HG02588 (cell line): ENCODE results near the gene GPC6.
A peak's percentile ranks its signal among the peaks of the same experiment; 100 is the strongest.

ENCODE experiments used
- ATAC-seq: cut with Tn5 transposase; IDR thresholded peaks from one replicate; pipeline ENCODE4 v1.9.1; 2021; ENCODE audit warnings: mild to moderate bottlenecking, moderate library complexity; ENCODE audit not compliant: unreplicated experiment

GPC6 gene

DNA sequence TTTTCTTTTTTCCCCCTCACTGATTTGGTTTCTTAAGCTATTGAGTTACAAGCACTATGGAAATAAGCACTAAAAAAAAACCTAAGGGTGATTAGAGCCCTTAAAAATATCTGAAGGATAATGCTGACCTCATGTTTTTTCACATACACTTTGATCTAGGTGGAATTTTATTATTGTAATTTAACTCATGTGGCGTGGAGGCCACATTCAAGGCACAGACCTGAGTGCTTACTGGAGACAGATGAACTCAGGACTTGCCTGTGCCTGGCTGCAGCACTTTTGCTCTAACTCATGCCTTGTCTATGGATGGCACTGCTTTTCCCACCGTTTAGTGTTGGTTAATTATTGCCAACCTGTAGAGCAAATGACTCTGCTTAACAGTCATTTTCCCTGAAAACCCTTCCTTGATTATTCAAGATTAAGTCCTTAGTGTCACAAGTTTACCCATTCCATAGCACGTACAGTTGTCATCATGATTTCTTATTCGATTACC, 541.4 kb downstream of the GPC6 start:
- ATAC-seq, result no peak

DNA sequence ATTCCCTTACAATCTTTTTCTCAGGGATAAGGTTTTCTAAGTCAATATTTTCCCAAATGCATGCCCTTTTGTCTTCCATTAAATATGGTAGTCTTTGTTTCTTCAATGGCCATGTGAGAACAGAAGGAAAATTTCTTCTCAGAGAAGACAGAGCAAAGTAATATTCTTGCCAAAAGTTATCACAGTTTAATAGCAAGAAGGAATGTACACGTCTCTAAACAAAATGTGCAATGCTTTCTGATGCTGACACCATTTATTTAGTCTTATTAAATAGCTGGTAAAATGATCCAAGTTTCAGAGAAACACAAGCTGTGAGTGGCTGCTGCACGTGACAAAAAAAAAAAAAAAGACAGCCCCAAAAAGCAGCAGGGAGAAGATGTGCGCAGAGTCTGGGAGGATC, 542.5 kb downstream of the GPC6 start:
- ATAC-seq, result no peak

DNA sequence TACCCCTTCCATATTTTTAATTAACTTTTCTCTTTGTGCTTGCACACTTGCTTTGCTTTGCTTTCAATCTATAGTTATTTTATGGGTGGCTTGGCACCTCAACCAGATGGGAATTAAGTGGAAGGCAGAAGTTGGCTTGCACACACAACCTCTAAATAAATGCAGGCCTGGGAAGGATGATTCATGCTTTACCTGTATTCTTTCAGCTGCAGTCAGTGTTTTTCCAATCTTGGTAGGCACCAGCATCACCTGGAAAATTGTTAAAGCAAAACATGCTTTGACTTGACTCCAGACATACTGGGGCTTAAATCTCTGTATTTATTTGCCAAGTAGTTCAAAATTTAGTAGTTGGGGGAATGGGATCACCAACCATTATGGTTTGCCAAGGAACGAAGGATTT, 543.0 kb downstream of the GPC6 start:
- ATAC-seq, result no peak

DNA sequence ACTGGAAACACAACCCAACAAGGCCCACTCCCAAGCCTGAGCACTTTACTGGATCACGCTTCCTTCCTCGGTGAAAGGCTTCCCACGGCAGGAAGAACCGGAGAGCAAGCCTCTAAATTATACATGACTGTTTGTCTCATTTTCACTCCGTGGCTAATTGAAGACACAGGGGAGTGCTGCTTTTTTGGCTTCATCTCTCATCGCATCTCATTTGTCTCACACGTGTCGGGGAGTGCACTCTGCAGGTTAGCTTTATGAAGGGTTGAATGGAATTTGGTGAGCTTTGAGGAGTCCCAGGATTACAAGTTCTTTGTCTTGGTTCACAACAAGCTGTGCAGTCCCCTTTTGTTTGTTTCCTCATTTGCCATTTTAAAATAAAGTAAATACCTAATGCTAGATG, 544.6 kb downstream of the GPC6 start:
- ATAC-seq, result no peak

DNA sequence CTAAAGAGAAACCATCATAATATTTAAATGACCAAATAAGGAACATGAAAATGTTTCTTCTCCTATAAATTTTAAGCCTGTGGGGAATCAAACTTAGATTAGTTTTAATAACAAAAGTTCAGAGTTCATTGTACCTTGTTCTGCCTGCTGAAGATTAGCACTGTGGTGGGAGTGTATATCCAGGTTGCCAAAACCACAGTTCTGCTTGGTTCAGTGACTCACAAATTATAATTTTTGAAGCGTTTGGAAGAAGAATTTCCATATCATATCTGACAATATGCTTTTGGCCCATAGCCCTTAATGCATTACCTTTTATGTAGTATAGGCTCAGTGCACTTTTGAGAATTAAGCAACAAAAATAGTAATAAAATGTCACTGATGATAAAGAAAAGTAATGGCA, 545.2 kb downstream of the GPC6 start:
- no peak for ATAC-seq

DNA sequence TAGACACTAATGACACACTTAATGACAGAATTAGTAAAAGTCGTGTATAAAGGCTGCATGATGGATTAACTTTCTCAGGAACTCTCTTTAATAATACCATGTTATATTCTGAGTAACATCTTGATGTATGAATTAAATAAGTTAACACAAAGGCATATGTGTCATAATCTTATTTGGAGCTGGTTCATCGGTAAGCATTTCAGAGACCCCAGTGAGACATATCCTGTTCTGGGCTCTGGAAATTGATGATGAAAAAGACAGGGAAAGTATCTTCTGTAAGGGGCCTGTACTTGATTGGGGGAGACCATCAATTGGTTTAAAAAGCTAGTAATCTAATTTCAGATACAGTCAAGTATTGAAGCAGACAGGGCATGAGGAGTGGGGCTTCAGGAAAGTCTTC, 547.9 kb downstream of the GPC6 start:
- no peak for ATAC-seq

DNA sequence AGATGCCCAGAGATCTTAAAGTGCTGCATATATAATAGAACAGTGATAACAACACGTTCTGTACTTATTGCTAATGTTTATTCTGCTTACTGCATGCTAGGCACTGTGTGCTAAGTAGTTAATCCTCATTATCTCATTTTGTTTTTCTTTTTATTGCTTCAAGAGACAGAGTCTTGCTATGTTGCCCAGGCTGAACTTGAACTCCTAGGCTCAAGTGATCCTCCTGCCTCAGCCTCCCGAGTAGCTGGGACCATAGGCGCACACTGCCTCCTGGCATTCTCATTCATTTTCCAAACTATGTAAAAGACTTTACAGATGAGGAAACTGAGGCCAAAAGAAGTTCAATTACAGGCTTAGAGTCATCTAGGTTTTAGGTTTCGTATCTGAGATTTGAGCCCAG, 548.4 kb downstream of the GPC6 start:
- no peak for ATAC-seq

DNA sequence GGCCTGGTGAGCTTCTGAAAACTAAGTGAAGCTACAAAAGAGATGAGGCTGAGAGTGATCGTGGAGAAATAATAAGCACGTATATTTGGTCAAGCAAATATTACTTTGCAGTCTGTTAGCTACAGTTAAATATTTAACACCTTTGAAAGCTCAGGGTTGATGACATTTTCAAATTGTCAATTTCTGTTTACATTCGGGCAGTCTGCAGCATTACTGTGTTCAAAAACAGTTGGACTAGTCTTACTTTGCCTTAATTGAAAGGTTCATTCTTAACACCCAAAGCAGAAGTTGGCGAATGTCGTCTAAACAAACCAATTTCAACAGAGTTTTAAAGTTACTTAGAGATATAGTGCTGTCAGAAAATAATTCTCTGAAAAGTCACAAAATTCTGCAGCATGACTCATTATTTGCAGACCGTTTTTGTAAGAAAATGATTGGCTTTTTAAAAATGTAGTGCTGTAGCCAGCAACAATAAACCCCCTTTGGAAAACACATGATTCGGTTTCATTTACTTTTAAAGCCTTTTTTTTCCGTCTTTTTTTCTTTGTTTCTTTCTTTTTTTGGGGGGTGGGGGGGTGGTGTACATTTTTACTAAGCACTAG, 549.0 kb downstream of the GPC6 start:
- no peak for ATAC-seq

DNA sequence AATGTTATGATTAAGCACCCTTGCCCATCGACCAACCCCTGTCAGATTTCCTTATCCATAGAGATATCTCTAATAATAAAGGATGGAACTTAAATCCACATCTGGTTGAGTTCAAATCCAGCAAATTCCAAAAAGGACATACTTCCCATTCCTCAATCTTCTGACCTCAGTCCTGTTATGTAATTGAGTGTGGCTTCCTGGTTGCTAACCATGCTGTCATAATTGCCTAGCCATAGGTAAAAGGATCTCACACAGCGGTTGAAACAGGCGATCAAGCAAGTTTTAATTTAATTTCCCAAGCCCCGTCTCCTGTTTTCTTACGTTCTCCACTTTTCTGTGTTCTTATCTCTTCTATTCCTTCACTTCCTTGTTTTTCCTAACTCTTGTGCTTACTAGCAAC, 550.3 kb downstream of the GPC6 start:
- ATAC-seq, result no peak

DNA sequence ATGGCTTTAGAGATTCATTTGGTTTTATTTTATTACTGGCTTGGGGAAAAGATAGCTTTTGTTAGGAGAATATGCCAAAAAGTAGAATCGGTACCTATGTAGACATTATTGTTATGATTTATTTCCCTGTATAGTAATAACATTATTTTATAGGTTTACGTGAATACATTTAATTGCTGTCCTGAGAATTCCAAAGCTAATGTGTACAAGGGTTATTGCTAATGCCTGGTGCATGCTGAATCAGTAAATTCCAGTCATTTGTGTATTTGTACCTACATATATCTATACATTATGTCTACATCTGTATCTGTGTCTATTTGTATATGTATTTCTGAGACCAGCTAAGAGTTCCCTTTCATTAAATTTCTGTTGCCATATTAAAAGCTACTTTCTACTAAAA, 550.9 kb downstream of the GPC6 start:
- no peak for ATAC-seq

DNA sequence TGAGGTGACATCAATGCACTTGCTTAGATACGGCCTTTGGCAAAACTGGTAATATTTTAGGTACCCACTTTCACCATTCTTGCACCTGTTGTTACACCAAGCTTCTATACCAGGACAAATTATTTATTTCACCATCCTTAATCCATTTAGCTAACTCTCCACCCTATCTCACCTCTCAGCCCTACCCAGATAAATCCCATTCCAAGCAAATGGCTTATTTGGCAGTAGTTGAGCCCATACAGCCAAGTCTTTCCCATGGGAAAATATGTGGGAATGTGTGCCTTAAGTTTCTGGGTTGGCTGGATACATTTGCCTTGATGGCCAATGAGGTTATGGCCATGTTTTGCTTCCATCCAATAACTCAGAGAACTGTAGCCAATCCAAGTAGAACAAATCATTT, 551.9 kb downstream of the GPC6 start:
- ATAC-seq, result no peak

DNA sequence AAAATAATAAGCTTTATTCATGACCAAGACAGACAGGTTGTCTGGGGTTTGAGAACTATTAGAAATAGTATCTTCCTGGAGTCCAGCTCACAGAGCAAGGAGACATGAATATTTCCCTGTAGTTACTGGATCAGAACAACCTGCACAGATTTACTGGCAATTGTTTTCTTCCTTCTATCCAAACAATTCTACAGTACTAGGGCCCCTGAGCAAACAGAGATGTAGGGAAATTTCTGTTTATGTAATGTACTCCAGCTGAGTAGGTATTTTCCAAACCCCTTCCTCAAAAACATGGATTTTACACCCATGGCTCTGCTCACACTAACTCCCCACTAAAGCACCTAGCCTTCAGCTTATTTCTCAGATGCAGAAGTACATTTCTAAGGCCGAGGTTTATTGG, 557.6 kb downstream of the GPC6 start:
- no peak for ATAC-seq

DNA sequence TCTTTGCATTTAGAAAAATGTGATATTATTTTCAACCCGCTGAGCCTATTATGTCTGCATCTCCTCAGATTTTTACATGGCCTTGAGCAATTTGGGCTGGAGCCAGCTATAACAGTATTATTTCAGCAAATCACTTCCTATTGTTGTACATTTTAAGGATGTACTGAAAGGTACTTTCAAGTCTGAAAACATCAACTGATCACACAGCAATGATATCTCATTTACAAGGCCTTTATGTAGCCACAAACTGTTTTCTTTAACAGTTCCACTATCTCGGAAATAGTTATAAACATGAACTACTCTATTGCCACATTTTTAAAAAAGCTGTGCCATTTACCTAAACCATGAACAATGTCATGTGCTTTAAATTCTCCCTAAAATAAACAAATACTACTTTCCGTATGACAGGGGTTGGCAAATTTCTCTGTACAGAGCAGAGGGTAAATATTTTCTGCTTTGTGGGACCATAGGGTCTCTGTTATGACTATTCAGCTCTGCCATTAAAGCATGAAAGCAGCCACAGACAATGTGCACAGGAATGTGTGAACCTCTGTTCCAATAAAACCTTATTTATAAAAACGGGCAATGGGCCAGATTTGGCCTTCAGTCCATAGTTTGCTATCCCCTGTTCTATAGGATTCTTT, 560.4 kb downstream of the GPC6 start:
- no peak for ATAC-seq

DNA sequence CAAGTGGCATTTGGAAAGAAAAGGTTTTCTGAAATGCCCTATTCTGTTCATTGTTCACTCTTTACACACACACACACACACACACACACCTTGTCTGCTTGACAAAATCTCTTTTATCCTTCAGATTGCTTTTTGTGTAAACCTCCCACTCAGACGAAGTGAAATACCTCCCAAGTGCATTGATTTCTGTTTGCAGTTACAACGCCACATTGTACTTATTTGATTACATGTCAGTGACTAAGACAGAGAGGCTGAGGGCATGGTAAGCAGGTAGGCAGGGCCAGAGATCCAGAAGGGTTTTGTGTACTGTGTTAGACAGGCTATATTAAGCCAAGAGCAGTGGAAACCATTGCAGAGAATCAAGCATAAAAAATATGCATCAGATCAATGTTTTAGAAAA, 561.8 kb downstream of the GPC6 start:
- no peak for ATAC-seq

DNA sequence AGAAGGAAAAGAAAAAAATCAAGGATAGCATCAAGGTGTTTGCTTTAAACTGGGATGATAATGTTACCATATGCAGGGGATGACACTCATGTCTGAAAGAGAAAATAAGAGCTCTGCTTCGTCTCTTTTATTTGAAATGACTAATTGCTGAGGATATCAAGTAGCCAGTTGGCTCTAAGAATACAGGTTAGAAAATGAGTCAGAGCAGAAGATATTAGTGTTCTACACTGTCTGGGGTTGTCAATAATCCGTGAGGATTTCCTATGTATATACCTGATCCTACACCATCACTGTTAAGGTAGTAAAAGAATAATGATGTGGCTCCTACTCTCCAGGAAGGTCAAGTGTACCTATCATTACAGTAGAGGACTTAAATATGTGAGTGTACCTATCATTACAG, 562.5 kb downstream of the GPC6 start:
- no peak for ATAC-seq

DNA sequence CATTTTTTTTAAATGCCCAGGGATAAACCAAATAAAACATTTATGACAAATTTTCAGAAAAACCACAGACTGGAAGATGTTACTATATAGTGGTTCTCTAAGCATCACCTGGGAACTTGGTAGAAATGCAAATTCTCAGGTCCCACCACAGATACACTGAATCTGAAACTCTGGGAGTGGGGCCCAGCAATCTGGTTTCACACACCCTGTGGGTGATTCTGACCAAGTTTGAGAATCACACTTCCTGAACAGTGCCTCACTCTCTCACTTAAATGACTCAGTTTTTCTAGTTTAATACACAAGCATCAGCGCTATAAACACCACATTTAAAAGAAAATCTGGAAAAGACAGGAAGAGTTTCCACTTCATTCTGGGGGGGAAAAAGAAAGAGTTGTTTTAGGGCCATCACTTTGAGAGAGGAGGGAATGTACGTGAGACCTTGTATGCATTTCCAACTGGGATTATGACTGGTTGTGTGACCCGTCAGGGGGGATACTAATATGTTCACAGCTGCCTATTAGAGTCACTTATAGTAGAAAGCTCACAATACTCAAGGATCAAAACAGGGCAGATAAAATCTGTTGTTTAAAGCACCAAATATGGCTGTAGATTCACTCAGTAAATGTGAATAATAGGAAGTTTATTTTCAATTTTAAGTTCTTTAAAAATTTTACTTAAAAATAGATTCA, 567.7 kb downstream of the GPC6 start:
- ATAC-seq, result peak; percentile 89

DNA sequence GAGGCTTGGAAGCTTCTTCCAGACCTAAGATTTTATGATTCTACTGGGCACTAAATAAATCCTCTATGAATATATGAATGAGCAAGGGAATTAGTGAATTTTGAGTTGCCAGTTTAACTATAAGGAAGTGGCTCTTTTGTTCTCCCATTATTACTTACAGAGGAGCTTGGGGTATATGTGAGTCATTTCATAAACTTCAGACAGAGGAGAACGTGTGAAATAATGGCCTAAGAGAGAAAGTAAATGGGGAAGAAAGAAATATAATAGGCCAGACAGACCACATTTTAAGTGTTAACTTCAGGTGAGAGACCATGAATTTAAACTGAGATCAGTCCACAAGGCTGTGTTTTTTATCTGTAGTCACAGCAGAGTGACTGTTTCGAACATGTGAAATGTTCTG, 570.9 kb downstream of the GPC6 start:
- peak; percentile 41 for ATAC-seq

DNA sequence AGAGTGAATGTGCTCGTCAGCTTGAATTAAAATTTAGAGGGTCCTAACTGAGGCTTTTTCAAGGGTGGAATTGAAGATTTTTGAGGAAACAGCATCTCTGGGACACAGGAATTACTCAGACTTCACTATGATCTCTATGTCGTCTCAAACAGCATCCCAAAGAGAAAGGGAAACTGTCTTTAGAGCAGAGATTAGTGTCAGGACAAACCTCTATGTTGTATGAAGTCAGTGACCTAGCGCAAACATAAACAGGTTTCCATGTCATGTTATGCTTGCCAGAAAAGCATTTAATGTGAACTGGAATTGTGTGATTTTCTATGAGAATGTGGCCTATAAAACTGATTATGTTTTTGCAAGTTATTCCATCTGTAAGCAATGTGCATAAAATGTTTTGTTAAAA, 573.7 kb downstream of the GPC6 start:
- ATAC-seq, result no peak

DNA sequence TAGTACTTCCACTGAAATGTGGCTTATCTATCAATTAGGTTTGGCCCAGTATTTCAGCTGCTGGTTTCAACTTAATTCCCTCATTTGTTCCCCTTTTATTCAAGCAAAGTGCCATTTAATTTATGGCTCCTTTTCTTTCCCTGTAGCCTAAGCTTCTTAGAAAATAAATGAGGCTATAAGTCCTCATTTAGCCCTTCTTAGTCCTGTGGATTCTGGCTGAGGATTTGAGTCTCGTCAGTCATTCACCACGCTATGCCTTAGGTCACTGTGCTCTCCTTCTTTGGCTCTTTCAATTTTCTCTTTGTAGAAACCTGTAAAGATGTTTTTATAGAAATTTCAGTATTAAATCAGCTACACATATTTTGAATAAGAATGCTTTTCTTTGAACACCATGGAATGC, 579.1 kb downstream of the GPC6 start:
- ATAC-seq, result no peak

DNA sequence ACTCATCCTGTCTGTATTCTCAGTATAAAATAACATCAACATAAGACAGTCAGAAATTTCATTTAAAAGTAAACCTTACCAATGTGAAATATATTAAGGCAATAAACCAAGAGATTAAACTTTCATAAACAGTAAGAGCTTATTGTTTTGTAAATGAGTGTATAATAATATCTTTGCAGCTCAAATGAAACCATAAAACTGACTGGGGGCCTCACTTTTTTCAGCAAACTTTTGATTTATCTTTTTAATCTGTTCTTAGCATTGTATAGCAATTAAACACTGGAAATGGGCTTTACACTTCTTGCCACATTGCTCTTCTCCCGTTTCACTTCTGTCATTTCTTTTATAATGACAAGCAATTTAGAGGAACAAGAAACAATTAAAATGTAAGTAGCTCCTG, 580.3 kb downstream of the GPC6 start:
- no peak for ATAC-seq

DNA sequence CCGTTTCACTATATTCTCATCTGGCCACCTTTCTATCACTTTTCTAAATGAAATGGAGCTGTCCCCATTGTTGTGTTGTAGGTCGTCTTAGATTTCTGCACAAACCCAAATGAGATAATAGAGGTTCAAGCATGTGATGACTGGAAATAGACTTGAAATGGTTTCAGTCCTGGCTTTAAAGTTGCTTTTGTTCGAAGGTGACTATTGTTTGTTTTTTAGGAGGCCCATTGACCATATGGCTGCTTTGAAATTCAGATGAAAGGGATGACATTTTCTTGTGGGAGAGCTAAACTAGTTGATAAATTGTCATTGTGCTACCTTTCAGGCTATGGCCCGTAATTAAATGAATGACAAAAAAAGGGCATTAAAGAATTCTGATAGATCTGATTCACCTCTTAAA, 583.7 kb downstream of the GPC6 start:
- ATAC-seq, result no peak

DNA sequence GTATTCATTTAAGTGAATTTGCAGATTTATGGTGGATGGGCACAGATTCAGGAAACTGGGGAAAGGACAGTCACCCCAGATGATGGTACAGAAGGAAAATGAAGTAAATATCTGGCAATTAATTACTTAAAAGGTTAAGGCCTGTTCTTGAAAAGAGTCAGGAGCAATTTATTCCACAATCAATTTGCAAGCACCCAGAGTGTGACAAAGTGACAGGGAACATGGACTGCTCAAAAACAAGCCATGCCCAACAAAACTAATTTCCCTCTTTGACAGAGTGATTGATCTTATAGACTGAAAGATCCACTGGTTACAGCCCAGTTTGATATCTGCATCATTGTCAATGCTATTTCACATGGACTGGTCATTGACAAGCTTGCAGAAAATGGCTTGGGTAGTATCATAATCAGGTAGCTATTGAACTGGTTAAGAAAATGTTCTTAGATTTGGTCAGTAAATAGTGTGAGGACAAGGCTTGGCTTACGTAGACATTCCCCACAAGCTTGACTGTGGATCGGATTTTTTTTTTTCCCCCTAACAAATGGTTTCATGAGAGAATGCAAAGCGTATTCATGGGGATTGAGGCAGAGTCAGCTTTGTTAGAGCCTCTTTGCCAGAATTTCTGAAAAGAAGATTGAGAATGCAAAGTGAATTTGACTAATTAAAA, 584.6 kb downstream of the GPC6 start:
- no peak for ATAC-seq
